ENCODE data around the gene RTN4IP1.

Gene RTN4IP1

GRCh38 chr6:106617302-106617701 lies 12.0 kb downstream of the RTN4IP1 start:
- TF ChIP-seq, protein P1, sequence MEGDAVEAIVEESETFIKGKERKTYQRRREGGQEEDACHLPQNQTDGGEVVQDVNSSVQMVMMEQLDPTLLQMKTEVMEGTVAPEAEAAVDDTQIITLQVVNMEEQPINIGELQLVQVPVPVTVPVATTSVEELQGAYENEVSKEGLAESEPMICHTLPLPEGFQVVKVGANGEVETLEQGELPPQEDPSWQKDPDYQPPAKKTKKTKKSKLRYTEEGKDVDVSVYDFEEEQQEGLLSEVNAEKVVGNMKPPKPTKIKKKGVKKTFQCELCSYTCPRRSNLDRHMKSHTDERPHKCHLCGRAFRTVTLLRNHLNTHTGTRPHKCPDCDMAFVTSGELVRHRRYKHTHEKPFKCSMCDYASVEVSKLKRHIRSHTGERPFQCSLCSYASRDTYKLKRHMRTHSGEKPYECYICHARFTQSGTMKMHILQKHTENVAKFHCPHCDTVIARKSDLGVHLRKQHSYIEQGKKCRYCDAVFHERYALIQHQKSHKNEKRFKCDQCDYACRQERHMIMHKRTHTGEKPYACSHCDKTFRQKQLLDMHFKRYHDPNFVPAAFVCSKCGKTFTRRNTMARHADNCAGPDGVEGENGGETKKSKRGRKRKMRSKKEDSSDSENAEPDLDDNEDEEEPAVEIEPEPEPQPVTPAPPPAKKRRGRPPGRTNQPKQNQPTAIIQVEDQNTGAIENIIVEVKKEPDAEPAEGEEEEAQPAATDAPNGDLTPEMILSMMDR (IDR thresholded peaks at IDR 0.05; ENCODE audit: unreplicated experiment in 3 of 3), result no peak
- Mint-ChIP-seq H3K27ac (no peak overlapping the region), H3K27me3 (ENCODE audit: low read depth) (no peaks in the 10 kb centered on the region), H3K4me1 (no peaks in the 10 kb centered on the region), H3K9me3 (peaks cover 3% of the 10 kb centered on the region), H3K36me3 (ENCODE audit: low read depth) (peaks cover 8% of the 10 kb centered on the region), H3K4me3 (no peak overlapping the region)

DNA sequence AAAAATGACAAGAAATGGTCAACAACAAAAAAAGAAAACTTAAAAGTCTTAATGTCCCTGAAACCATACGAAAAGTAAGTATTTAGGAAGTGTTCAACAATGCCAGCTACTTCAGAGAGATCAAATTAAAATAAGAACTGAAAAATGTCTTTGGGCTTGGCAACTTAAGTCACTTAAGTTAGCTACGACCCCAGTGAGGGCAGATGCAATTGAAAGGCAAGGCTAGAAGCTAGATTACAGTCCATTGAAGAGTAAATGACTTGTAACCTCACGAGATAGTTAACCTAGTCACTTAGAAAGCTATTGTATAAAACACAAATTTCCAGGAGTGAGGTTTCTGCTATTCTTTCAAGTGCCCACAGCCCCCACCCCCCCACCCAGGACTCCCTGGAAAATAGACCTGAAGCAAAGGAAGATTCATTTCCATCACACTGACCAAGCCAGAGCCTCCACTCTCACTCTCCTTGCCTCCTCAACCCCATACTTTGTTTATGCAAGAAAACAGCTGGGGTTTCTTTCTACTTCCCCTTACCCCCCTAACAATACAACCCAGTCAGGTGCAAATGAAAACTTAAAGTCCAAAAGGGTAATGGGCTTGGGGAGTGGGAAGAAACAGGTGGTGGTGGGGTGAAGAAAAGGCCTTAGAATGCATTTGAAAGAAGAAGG lies 14.6 kb downstream of the RTN4IP1 start:
- TF ChIP-seq, protein P1 (IDR thresholded peaks at IDR 0.05; ENCODE audit: unreplicated experiment in 3 of 3), result no peak
- Mint-ChIP-seq H3K9me3 (no peaks in the 10 kb centered on the region), H3K27me3 (ENCODE audit: low read depth) (no peaks in the 10 kb centered on the region), H3K4me1 (no peaks in the 10 kb centered on the region), H3K27ac (peak overlapping the region in 1 of 3 experiments; percentile 4), H3K36me3 (ENCODE audit: low read depth) (peaks cover 4% of the 10 kb centered on the region), H3K4me3 (no peak overlapping the region)

DNA sequence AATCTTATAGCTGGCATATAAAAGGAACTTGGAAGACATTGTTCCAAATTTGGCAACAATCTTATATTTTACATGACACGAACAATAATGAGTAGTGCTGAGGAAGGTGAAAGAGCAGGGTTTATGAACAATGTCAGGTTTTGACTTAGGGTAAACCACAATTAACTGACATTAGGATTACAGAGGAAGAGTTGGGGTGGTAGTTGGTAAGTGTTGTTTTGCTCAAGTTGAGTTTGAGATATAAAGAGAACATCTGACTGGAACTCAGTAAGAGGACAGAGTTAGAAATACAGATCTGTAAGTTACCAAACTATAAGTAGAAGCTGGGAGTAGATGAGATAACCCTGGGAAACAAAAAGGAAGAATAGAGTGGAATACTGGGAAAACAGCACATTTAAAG lies 15.1 kb downstream of the RTN4IP1 start:
- Mint-ChIP-seq H3K4me3 (no peak overlapping the region), H3K27me3 (ENCODE audit: low read depth) (no peaks in the 10 kb centered on the region), H3K27ac (peak overlapping the region in 1 of 3 experiments; percentile 4), H3K36me3 (ENCODE audit: low read depth) (peaks cover 4% of the 10 kb centered on the region), H3K9me3 (no peaks in the 10 kb centered on the region), H3K4me1 (no peaks in the 10 kb centered on the region)
- TF ChIP-seq, protein P1 (IDR thresholded peaks at IDR 0.05; ENCODE audit: unreplicated experiment in 3 of 3), result no peak

- H3K27me3 Mint-ChIP-seq (ENCODE audit: low read depth), result no peaks in the 10 kb centered on the region
- peaks cover 4% of the 10 kb centered on the region for H3K36me3 Mint-ChIP-seq (ENCODE audit: low read depth)
- no peak overlapping the region for H3K4me3 Mint-ChIP-seq
- H3K9me3 Mint-ChIP-seq, result no peaks in the 10 kb centered on the region
- no peaks in the 10 kb centered on the region for H3K4me1 Mint-ChIP-seq
- TF ChIP-seq, protein P1 (IDR thresholded peaks at IDR 0.05; ENCODE audit: unreplicated experiment in 3 of 3), result no peak
- H3K27ac Mint-ChIP-seq, result peak overlapping the region in 1 of 3 experiments; percentile 91
These were observed 15.7 kb downstream of the RTN4IP1 start for GRCh38 chr6:106613590-106613989.

DNA sequence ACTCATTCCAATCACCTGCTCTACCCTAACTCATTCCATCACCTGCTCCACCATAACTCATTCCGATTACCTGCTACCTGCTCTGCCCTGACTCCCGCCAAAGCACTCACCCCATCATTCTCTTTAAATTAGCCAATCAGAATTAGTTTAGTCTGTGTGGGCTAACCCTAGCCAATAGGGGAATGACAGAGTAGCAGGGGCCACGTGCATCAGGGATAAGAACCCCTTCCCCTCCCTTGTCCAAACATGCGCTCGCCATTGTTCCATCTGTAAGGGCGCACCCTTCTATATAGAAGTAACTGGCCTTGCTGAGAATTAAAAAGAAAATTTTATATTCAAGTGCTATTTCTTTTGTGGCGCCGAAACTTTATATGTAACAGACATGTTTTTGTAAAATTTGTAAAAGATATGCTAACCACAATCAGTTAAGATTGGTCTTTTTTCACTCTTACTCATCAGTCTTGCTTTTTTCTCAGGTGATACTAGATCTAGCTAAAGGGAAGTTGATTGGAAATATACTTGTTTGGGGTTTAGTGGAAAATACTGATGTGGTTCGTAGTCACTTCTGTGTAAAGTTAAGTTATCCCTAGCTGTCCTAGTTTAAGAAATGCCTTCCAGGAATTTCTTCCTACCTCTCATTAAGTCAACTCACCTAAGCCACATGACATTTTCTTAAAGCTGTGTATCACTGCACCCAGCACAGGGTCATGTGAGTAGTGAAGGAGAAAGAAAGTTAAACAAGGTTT lies 16.5 kb downstream of the RTN4IP1 start:
- H3K4me1 Mint-ChIP-seq, result no peaks in the 10 kb centered on the region
- H3K9me3 Mint-ChIP-seq, result no peaks in the 10 kb centered on the region
- no peaks in the 10 kb centered on the region for H3K27me3 Mint-ChIP-seq (ENCODE audit: low read depth)
- H3K27ac Mint-ChIP-seq, result peak overlapping the region in 1 of 3 experiments; percentile 91
- H3K4me3 Mint-ChIP-seq, result no peak overlapping the region
- TF ChIP-seq, protein P1 (IDR thresholded peaks at IDR 0.05; ENCODE audit: unreplicated experiment in 3 of 3), result no peak
- peaks cover 4% of the 10 kb centered on the region for H3K36me3 Mint-ChIP-seq (ENCODE audit: low read depth)
